OCI-LY3 (cell line): ENCODE data around the gene WRNIP1.

Experiments used
- H2AFZ ChIP-seq: fragments of 200-600, 300-600 bp; shearing (Covaris generic); 2 replicates; pipeline ENCODE4 v1.6.0; 2014; ENCODE audit warnings: antibody characterized with exemption, low read depth, low read length
- H3K27ac ChIP-seq: fragments of 200-600, 300-600 bp; sonication (generic); 2 replicates; pipeline ENCODE4 v1.5.1; 2014; ENCODE audit warnings: mild to moderate bottlenecking, low read length, moderate library complexity, mixed read lengths
- H3K27me3 ChIP-seq: fragments of 200-600, 300-600 bp; sonication (generic); 2 replicates; pipeline ENCODE4 v1.6.1; 2014; ENCODE audit warnings: low read depth, low read length, mixed read lengths
- H3K36me3 ChIP-seq: fragments of 200-600, 300-600 bp; sonication (generic); replicated peaks from 2 replicates; pipeline ENCODE3; 2014; ENCODE audit warnings: low read depth, low read length, mixed read lengths
- H3K4me1 ChIP-seq: fragments of 300-600, 200-600 bp; sonication (generic); 2 replicates; pipeline ENCODE4 v1.6.1; 2014; ENCODE audit warnings: low read length, mixed read lengths
- H3K4me2 ChIP-seq: fragments of 200-600, 300-600 bp; sonication (generic); 2 replicates; pipeline ENCODE4 v1.6.1; 2014; ENCODE audit warnings: low read length, mixed read lengths
- H3K4me3 ChIP-seq: fragments of 300-600, 200-600 bp; sonication (generic); 2 replicates; pipeline ENCODE4 v1.5.1; 2014; ENCODE audit warnings: antibody characterized with exemption, mild to moderate bottlenecking, low read length, moderate library complexity
- H3K79me2 ChIP-seq: fragments of 300-600, 200-600 bp; shearing (Covaris generic); 2 replicates; pipeline ENCODE4 v1.6.1; 2014; ENCODE audit warnings: mild to moderate bottlenecking, low read length, mixed read lengths
- H3K9ac ChIP-seq: fragments of 300-600, 200-600 bp; shearing (Covaris generic); 2 replicates; pipeline ENCODE4 v1.6.0; 2014; ENCODE audit warnings: mild to moderate bottlenecking, low read length, moderate library complexity
- H3K9me3 ChIP-seq: fragments of 200-600, 300-600 bp; shearing (Covaris generic); 2 replicates; pipeline ENCODE4 v1.6.1; 2014; ENCODE audit warnings: low read length, mixed read lengths; ENCODE audit not compliant: insufficient read depth
- H4K20me1 ChIP-seq: fragments of 200-600, 300-600 bp; sonication (generic); 2 replicates; pipeline ENCODE4 v1.6.1; 2016; ENCODE audit warnings: low read length, mixed read lengths; ENCODE audit not compliant: insufficient read depth
- EZH2phosphoT487 ChIP-seq: fragments of 200-600 bp; shearing (Covaris generic); IDR thresholded peaks from 2 replicates; pipeline ENCODE4 v1.6.1; 2018; ENCODE audit warnings: antibody characterized with exemption, mixed run types, low read depth
- TF ChIP-seq, protein P1 (sequence below): fragments of 200-600, 300-600 bp; sonication (generic); IDR thresholded peaks from 2 replicates; pipeline ENCODE4 v1.5.1; 2014; ENCODE audit warnings: antibody characterized with exemption, low read length, low read depth

WRNIP1 gene

DNA sequence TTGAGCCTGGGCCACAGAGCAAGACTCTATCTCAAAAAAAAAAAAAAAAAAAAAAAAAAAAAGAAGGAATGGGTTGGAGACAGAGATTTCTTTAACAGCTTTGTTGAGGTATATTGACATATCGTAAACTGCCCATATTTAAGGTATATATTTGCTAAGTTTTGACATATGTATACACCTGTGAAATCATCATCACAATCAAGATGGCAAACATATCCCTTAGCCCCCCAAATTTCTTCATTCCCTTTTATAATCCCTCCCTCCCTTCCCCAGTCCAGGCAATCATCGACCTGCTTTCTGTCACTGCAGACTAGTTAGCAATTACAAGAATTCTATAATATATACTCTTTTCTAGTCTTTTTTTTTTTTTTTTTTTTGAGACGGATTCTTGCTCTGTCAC lies 47.5 kb downstream of the WRNIP1 start:
- no peak overlapping the region for H3K4me2 ChIP-seq
- no peaks in the 10 kb centered on the region for H3K79me2 ChIP-seq
- H3K9me3 ChIP-seq = no peaks in the 10 kb centered on the region
- H3K27ac ChIP-seq = no peak overlapping the region
- no peak overlapping the region for H2AFZ ChIP-seq
- H3K9ac ChIP-seq = no peak overlapping the region
- H3K36me3 ChIP-seq = no peaks in the 10 kb centered on the region
- no peak overlapping the region for H3K4me3 ChIP-seq
- H3K4me1 ChIP-seq = no peaks in the 10 kb centered on the region
- no peaks in the 10 kb centered on the region for H3K27me3 ChIP-seq
- no peak for TF ChIP-seq EZH2phosphoT487
- TF ChIP-seq, protein P1, sequence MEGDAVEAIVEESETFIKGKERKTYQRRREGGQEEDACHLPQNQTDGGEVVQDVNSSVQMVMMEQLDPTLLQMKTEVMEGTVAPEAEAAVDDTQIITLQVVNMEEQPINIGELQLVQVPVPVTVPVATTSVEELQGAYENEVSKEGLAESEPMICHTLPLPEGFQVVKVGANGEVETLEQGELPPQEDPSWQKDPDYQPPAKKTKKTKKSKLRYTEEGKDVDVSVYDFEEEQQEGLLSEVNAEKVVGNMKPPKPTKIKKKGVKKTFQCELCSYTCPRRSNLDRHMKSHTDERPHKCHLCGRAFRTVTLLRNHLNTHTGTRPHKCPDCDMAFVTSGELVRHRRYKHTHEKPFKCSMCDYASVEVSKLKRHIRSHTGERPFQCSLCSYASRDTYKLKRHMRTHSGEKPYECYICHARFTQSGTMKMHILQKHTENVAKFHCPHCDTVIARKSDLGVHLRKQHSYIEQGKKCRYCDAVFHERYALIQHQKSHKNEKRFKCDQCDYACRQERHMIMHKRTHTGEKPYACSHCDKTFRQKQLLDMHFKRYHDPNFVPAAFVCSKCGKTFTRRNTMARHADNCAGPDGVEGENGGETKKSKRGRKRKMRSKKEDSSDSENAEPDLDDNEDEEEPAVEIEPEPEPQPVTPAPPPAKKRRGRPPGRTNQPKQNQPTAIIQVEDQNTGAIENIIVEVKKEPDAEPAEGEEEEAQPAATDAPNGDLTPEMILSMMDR = no peak
- no peaks in the 10 kb centered on the region for H4K20me1 ChIP-seq

GRCh38 chr6:2816158-2816557 lies 51.0 kb downstream of the WRNIP1 start:
- Histone ChIP-seq H3K9me3 (no peaks in the 10 kb centered on the region), H3K27ac (no peak overlapping the region), H3K9ac (no peak overlapping the region), H3K4me3 (no peak overlapping the region), H3K4me2 (no peak overlapping the region), H4K20me1 (no peaks in the 10 kb centered on the region), H3K4me1 (no peaks in the 10 kb centered on the region), H2AFZ (no peak overlapping the region), H3K36me3 (no peaks in the 10 kb centered on the region), H3K27me3 (no peaks in the 10 kb centered on the region), H3K79me2 (no peaks in the 10 kb centered on the region)
- TF ChIP-seq, protein P1 = no peak
- TF ChIP-seq EZH2phosphoT487 = no peak

DNA sequence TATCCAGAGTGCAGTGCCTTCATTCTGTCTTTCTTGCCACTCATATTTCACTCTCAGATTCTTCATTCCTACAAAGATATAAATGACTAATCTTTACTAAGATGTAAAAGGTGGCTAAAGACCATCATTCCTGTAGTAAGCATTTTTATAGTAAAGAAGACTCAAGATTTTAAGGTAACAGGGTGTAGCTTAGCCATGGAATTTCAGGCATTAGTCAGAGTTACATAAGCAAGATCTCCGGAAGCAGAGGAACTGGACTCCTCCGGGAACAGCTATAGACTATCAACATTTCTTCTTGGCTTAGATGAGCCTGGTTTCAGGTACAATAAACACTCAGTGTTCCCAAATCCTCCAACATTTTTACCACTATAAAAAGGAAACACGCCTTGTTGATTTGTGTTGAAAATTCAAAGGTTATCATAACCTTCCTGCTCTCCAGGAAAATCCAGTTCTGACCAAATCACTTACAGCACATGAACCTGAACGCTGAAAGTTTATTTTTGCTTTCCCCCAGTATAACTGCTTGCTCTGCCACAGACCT lies 52.8 kb downstream of the WRNIP1 start:
- H2AFZ ChIP-seq = no peak overlapping the region
- TF ChIP-seq EZH2phosphoT487 = no peak
- TF ChIP-seq, protein P1 = no peak
- H3K36me3 ChIP-seq = no peaks in the 10 kb centered on the region
- no peaks in the 10 kb centered on the region for H3K27me3 ChIP-seq
- H3K9me3 ChIP-seq = no peaks in the 10 kb centered on the region
- no peak overlapping the region for H3K27ac ChIP-seq
- H3K4me3 ChIP-seq = no peak overlapping the region
- H3K79me2 ChIP-seq = no peaks in the 10 kb centered on the region
- no peak overlapping the region for H3K4me2 ChIP-seq
- no peaks in the 10 kb centered on the region for H3K4me1 ChIP-seq
- H3K9ac ChIP-seq = no peak overlapping the region
- no peaks in the 10 kb centered on the region for H4K20me1 ChIP-seq

DNA sequence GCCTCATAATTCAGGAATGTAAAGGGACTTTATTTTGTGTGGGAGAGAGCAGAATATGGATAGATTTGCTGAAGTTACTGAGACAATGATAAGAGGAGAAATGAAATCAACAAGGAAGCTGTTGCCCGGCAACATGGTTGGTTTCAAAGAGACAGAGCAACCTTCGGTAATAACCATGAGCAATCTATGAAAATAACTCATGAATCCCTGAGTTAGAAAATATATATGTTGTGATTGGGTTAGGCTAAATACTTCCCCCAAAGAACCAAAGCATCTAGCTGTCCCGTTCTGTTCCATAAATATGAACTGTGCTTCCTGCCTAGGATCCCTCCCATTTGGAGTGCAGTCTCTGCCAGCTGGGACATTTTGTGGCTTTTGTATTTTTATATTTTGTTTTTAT lies 53.4 kb downstream of the WRNIP1 start:
- no peaks in the 10 kb centered on the region for H3K79me2 ChIP-seq
- TF ChIP-seq EZH2phosphoT487 = no peak
- TF ChIP-seq, protein P1 = no peak
- H3K36me3 ChIP-seq = no peaks in the 10 kb centered on the region
- H3K27ac ChIP-seq = no peak overlapping the region
- no peak overlapping the region for H2AFZ ChIP-seq
- H3K9ac ChIP-seq = no peak overlapping the region
- H3K4me3 ChIP-seq = no peak overlapping the region
- H3K9me3 ChIP-seq = no peaks in the 10 kb centered on the region
- no peaks in the 10 kb centered on the region for H3K27me3 ChIP-seq
- H3K4me1 ChIP-seq = no peaks in the 10 kb centered on the region
- H3K4me2 ChIP-seq = no peak overlapping the region
- H4K20me1 ChIP-seq = no peaks in the 10 kb centered on the region
